ENCODE data around the gene CEP104. TPM values are rescaled to one million over a fixed set of nuclear protein-coding genes. Genes with fewer than 3 reads are reported as not detected.
"Not testable (repeated sequence)": the region's sequence is repeated elsewhere in the genome, so short reads cannot be mapped to it uniquely, and the experiment has no call there.

The CEP104 gene
- total RNA-seq, 1 experiment from 2014 or later, result 14.8 TPM

DNA sequence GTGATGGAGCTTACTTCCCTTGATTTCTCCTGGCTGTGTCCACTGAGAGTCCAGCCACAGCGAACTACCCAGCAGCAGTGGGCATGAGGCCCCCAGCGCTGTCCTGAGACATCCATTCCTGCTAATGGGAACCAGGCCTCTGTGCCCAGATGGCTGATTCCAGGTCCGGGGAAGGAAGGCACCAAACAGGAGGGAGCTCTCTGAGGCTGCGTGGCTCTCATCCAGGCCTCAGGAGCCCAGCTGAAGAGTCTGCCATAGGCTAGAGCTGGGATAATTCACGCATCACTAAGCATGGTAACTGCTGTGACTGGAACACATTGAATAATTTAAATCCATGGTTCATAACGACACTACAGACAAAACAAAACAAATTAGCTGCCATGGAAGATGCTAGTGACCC is 36.0 kb downstream of the CEP104 start:
- DNase-seq (ENCODE audit: low read depth in 1 of 2, low spot score in 2 of 2), result no peak
- no peaks in the 10 kb centered on the region for H3K4me1 ChIP-seq (replicated peaks)
- no peak overlapping the region for H3K4me3 ChIP-seq
- H3K27me3 ChIP-seq (replicated peaks), result no peaks in the 10 kb centered on the region
- H3K27ac ChIP-seq, result no peak overlapping the region
- H3K9me3 ChIP-seq (replicated peaks), result no peaks in the 10 kb centered on the region
- peaks cover 20% of the 10 kb centered on the region for H3K36me3 ChIP-seq

- H3K4me1 ChIP-seq (replicated peaks), result no peaks in the 10 kb centered on the region
- DNase-seq (ENCODE audit: low read depth in 1 of 2, low spot score in 2 of 2), result no peak
- no peaks in the 10 kb centered on the region for H3K27me3 ChIP-seq (replicated peaks)
- H3K9me3 ChIP-seq (replicated peaks), result no peaks in the 10 kb centered on the region
- no peak overlapping the region for H3K4me3 ChIP-seq
- H3K36me3 ChIP-seq, result peaks cover 17% of the 10 kb centered on the region
- H3K27ac ChIP-seq, result no peak overlapping the region
Measured at GRCh38 chr1:3820316-3820715, 36.7 kb downstream of the CEP104 start.

- Histone ChIP-seq H3K27me3 (replicated peaks) (no peaks in the 10 kb centered on the region), H3K27ac (no peak overlapping the region), H3K36me3 (peaks cover 17% of the 10 kb centered on the region), H3K9me3 (replicated peaks) (no peaks in the 10 kb centered on the region), H3K4me3 (no peak overlapping the region), H3K4me1 (replicated peaks) (no peaks in the 10 kb centered on the region)
- no peak for DNase-seq (ENCODE audit: low read depth in 1 of 2, low spot score in 2 of 2)
Measured at GRCh38 chr1:3819771-3820200, 37.2 kb downstream of the CEP104 start.

- H3K4me3 ChIP-seq, result no peak overlapping the region
- no peaks in the 10 kb centered on the region for H3K9me3 ChIP-seq (replicated peaks)
- H3K27ac ChIP-seq, result no peak overlapping the region
- no peaks in the 10 kb centered on the region for H3K27me3 ChIP-seq (replicated peaks)
- no peaks in the 10 kb centered on the region for H3K4me1 ChIP-seq (replicated peaks)
- peaks cover 12% of the 10 kb centered on the region for H3K36me3 ChIP-seq
- no peak for DNase-seq (ENCODE audit: low read depth in 1 of 2, low spot score in 2 of 2)
Measured at GRCh38 chr1:3817821-3818597, 39.0 kb downstream of the CEP104 start.

- H3K27ac ChIP-seq, result no peak overlapping the region
Measured at GRCh38 chr1:3817138-3817740, 39.8 kb downstream of the CEP104 start.

DNA sequence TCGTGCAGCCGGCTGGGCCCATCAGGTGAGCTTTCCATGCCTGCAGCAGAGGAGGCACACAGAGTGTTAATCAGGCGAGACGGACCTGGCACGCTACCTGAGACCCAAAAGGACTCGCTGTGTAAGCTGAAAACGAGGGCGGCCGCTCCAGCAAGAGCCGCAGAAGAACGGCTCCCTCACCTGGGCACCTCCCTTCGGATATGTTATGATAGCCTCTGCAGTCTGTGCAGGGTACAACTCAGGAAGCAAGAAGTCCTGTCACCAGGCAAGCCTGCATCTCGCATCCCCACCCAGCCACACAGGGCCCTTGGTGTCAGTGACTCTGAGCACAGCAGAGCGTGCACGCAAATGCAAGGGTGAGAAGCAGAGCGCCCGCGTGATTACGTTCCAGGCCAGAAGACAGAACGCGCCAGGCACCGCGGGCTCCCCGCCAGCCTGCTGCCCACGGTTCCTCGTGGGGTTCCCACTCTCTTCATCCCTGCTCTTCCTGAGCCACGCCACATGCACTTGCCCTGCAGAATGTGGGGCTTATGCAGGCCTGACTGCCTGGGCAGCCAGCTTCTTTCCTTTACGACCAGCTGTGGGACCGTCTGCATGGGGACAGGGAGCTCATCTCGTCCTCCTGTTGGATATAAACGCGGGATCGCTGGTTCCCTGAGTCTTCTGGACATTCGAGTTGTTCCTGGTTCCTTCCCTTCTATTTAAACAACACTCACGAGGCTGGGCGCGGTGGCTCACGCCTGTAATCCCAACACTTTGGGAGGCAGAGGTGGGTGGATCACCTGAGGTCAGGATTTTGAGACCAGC is 40.5 kb downstream of the CEP104 start:
- H3K4me1 ChIP-seq (replicated peaks), result no peaks in the 10 kb centered on the region
- no peak overlapping the region for H3K4me3 ChIP-seq
- no peak for DNase-seq (ENCODE audit: low read depth in 1 of 2, low spot score in 2 of 2)
- peaks cover 7% of the 10 kb centered on the region; the same call in 1 of the 2 replicates for H3K36me3 ChIP-seq
- no peak overlapping the region for H3K27ac ChIP-seq
- H3K9me3 ChIP-seq (replicated peaks), result no peaks in the 10 kb centered on the region
- H3K27me3 ChIP-seq (replicated peaks), result no peaks in the 10 kb centered on the region

More at GRCh38 chr1:3817138-3817740, 39.8 kb downstream of the CEP104 start:
- Histone ChIP-seq H3K9me3 (replicated peaks) (no peaks in the 10 kb centered on the region), H3K4me1 (replicated peaks) (no peaks in the 10 kb centered on the region), H3K4me3 (no peak overlapping the region), H3K27me3 (replicated peaks) (no peaks in the 10 kb centered on the region), H3K36me3 (peaks cover 7% of the 10 kb centered on the region; the same call in 1 of the 2 replicates)
- DNase-seq (ENCODE audit: low read depth in 1 of 2, low spot score in 2 of 2), result no peak

GRCh38 chr1:3814771-3815561 is 42.0 kb downstream of the CEP104 start:
- no peak for DNase-seq (ENCODE audit: low read depth in 1 of 2, low spot score in 2 of 2)
- no peaks in the 10 kb centered on the region for H3K9me3 ChIP-seq (replicated peaks)
- no peak overlapping the region for H3K4me3 ChIP-seq
- H3K4me1 ChIP-seq (replicated peaks), result no peaks in the 10 kb centered on the region
- H3K27me3 ChIP-seq (replicated peaks), result no peaks in the 10 kb centered on the region
- H3K36me3 ChIP-seq, result no peaks in the 10 kb centered on the region
- H3K27ac ChIP-seq, result no peak overlapping the region

DNA sequence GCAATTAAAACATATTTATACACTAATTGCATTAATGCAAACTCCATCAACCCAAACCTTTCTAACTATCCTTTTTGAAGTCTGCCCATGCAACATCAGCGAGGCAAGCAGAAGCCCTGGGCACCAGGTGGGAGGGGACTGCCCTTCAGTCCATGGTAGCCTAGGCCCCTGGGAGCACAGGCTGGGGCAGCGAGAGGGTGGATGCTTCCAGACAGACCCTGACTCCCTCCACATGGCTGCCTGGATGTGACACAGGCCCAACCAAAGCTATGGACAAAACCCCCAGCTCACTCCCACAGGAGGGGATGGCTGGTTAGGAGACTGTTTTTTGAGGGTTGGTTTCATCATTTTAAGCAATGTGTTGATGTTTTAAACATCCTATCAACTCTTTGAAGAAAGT is 42.9 kb downstream of the CEP104 start:
- Histone ChIP-seq H3K27ac (no peak overlapping the region), H3K9me3 (replicated peaks) (no peaks in the 10 kb centered on the region), H3K36me3 (no peaks in the 10 kb centered on the region)

DNA sequence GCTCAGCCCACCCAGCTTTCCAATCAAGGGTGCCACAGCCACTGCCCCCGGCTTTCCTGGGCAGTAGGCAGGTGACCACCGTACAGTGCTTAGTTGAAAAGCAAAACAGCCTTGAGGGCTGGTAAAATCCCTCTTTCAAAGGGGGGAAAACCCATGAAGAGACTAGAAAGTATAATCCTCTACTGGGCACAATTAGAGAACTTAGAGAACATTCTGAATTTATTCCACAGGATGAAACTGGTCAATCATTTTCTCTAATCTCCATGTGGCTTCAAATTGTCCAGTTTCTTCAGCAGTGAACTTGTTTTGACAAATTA is 45.5 kb downstream of the CEP104 start:
- Histone ChIP-seq H3K27ac (no peak overlapping the region), H3K36me3 (no peaks in the 10 kb centered on the region), H3K4me1 (replicated peaks) (no peaks in the 10 kb centered on the region), H3K9me3 (replicated peaks) (no peaks in the 10 kb centered on the region), H3K27me3 (replicated peaks) (no peaks in the 10 kb centered on the region), H3K4me3 (no peak overlapping the region)
- DNase-seq (ENCODE audit: low read depth in 1 of 2, low spot score in 2 of 2), result no peak

More for the DNA sequence above, 42.9 kb downstream of the CEP104 start:
- no peak for DNase-seq (ENCODE audit: low read depth in 1 of 2, low spot score in 2 of 2)
- Histone ChIP-seq H3K27me3 (replicated peaks) (no peaks in the 10 kb centered on the region), H3K4me3 (no peak overlapping the region), H3K4me1 (replicated peaks) (no peaks in the 10 kb centered on the region)

GRCh38 chr1:3810149-3810761 is 46.8 kb downstream of the CEP104 start:
- DNase-seq (ENCODE audit: low read depth in 1 of 2, low spot score in 2 of 2), result not testable (repeated sequence)

DNA sequence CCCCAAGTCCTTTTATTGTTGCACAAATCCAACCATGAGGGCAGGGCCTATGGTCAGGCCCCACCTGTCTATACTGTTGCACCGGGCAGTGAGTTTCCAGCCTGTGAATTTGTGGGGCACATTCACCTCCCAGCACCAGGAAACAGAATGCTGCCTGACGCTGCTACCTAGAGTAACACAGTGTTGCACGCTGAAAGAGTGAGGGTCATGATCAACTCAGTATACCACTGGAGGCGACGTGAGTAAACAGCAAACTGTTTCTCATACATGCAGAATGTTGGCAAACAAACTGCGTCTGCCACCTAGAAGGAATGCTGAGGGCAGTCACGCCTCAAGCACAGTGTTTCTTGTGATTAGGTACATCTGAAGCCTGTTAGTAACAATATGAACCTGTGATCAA is 47.3 kb downstream of the CEP104 start:
- Histone ChIP-seq H3K9me3 (replicated peaks) (no peaks in the 10 kb centered on the region), H3K27ac (no peak overlapping the region), H3K36me3 (no peaks in the 10 kb centered on the region), H3K4me3 (no peak overlapping the region), H3K27me3 (replicated peaks) (no peaks in the 10 kb centered on the region), H3K4me1 (replicated peaks) (no peaks in the 10 kb centered on the region)
- DNase-seq (ENCODE audit: low read depth in 1 of 2, low spot score in 2 of 2), result no peak

More at GRCh38 chr1:3810149-3810761, 46.8 kb downstream of the CEP104 start:
- H3K4me1 ChIP-seq (replicated peaks); H3K27ac ChIP-seq; H3K36me3 ChIP-seq; H3K4me3 ChIP-seq; H3K27me3 ChIP-seq (replicated peaks); H3K9me3 ChIP-seq (replicated peaks): not testable (repeated sequence)

DNA sequence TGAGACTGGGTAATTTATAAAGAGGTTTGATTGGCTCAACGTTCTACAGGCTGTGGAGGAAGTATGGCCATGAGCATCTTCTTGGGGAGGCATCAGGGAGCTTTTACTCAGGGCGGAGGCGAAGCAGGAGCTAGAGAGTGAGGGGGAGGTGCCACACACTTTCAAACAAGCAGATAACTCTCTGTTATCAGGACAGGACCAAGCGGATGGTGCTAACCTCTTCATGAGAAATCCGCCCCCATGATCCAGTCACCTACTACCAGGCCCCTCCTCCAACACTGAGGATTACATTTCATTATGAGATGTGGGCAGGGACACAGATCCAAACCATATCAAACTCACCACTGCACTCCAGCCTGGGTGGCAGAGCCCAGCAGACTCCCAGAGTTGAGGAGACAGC is 49.2 kb downstream of the CEP104 start:
- H3K27ac ChIP-seq, result no peak overlapping the region
- DNase-seq (ENCODE audit: low read depth in 1 of 2, low spot score in 2 of 2), result no peak
- 0 out of 2 replicates have a peak, but pooled peaks cover 4% of the 10 kb centered on the region for H3K27me3 ChIP-seq (replicated peaks)
- H3K4me1 ChIP-seq (replicated peaks), result no peaks in the 10 kb centered on the region
- H3K36me3 ChIP-seq, result no peaks in the 10 kb centered on the region
- H3K9me3 ChIP-seq (replicated peaks), result no peaks in the 10 kb centered on the region
- no peak overlapping the region for H3K4me3 ChIP-seq

DNA sequence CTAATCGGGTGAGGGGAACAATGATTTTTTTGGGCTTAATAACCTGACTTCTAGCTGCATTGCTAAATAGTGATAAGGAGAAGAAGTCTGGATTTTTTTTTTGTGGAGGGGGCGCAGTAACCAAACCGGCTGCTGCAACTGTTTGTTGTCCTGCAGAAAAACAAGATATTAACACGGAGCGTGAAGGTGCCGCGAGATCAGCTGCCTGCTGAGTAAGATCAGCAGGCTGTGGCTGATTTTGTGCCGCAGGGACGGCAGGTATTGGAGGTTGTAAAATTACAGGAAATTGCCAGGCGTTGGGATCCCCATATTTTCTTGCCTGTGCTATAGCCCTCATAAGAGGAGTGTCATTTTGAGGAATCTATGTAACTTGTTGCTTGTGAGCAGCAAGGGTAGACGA is 52.0 kb downstream of the CEP104 start:
- H3K4me1 ChIP-seq (replicated peaks), result no peaks in the 10 kb centered on the region
- 0 out of 2 replicates have a peak, but pooled peaks cover 4% of the 10 kb centered on the region for H3K27me3 ChIP-seq (replicated peaks)
- DNase-seq (ENCODE audit: low read depth in 1 of 2, low spot score in 2 of 2), result no peak
- H3K36me3 ChIP-seq, result no peaks in the 10 kb centered on the region
- no peak overlapping the region for H3K4me3 ChIP-seq
- no peak overlapping the region for H3K27ac ChIP-seq
- H3K9me3 ChIP-seq (replicated peaks), result no peaks in the 10 kb centered on the region

Measured in SJSA1 (cell line).